HTERT RPE-1 (cell line): ENCODE results near the gene EFTUD2.
"Not testable (repeated sequence)": the region's sequence is repeated elsewhere in the genome, so short reads cannot be mapped to it uniquely, and the experiment has no call there.

ENCODE experiments used
- in situ Hi-C: fragments of 300-500 bp; cut with MboI; formaldehyde crosslinking; loops from 4 replicates; pipeline ENCODE4 v1.14.3; 2020; ENCODE audit warnings: low sequenced_read_pairs

Gene EFTUD2

GRCh38 chr17:44818508-44818907 lies 80.7 kb downstream of the EFTUD2 start:
- in situ Hi-C loops, result not testable (repeated sequence)

- in situ Hi-C loops, result no loop called here
Observed at GRCh38 chr17:44812263-44812662, 87.0 kb downstream of the EFTUD2 start.

GRCh38 chr17:44808656-44809388 lies 90.4 kb downstream of the EFTUD2 start:
- in situ Hi-C loops, result not testable (repeated sequence)

- in situ Hi-C loops, result no loop called here
Observed at GRCh38 chr17:44808156-44808555, 91.1 kb downstream of the EFTUD2 start.

GRCh38 chr17:44807817-44808155 lies 91.5 kb downstream of the EFTUD2 start:
- in situ Hi-C loops, result no loop called here

- in situ Hi-C loops, result no loop called here
Observed at GRCh38 chr17:44807093-44807816, 92.0 kb downstream of the EFTUD2 start.

- in situ Hi-C loops, result no loop called here
Observed at GRCh38 chr17:44804302-44805089, 94.7 kb downstream of the EFTUD2 start.

- in situ Hi-C loops, result no loop called here
Observed at GRCh38 chr17:44801880-44802279, 97.4 kb downstream of the EFTUD2 start.
